Glutamatergic neuron (in vitro differentiated cells): ENCODE measurements around the gene UTY. TPM values are rescaled to one million over a fixed set of nuclear protein-coding genes. Genes with fewer than 3 reads are reported as not detected.

ENCODE experiments used
- DNase-seq: peaks from one replicate; pipeline ENCODE4 v3.0.0; 2022
- H3K27ac Mint-ChIP-seq: one replicate; pipeline ENCODE4 v1.8.0; 2020; ENCODE audit warnings: mild to moderate bottlenecking, mixed read lengths, inconsistent platforms; ENCODE audit not compliant: unreplicated experiment
- H3K27me3 Mint-ChIP-seq: one replicate; pipeline ENCODE4 v1.8.0; 2020; ENCODE audit warnings: mild to moderate bottlenecking, moderate library complexity, mixed read lengths, inconsistent platforms; ENCODE audit not compliant: unreplicated experiment
- H3K36me3 Mint-ChIP-seq: one replicate; pipeline ENCODE4 v1.8.0; 2020; ENCODE audit warnings: mild to moderate bottlenecking, mixed read lengths, inconsistent platforms; ENCODE audit not compliant: unreplicated experiment
- H3K4me1 Mint-ChIP-seq: one replicate; pipeline ENCODE4 v1.8.0; 2020; ENCODE audit warnings: mild to moderate bottlenecking, low read depth, mixed read lengths, inconsistent platforms; ENCODE audit not compliant: unreplicated experiment
- H3K4me3 Mint-ChIP-seq: one replicate; pipeline ENCODE4 v1.8.0; 2020; ENCODE audit warnings: mild to moderate bottlenecking, mixed read lengths, inconsistent platforms; ENCODE audit not compliant: unreplicated experiment
- H3K9me3 Mint-ChIP-seq: one replicate; pipeline ENCODE4 v1.8.0; 2020; ENCODE audit warnings: mild to moderate bottlenecking, moderate library complexity, mixed read lengths, inconsistent platforms; ENCODE audit not compliant: unreplicated experiment
- total RNA-seq: library from RNA; stranded (reverse); fragmentation: NEBNext Ultra II Directional; extraction: Animal tissue kit (Norgen Biotek cat#: 25700); gene quantifications from one replicate; pipeline ENCODE4 v1.2.1, GENCODE V29; 2021; ENCODE audit not compliant: unreplicated experiment
- TF ChIP-seq, protein P1 (sequence below): fragments of 200-600 bp; sonication (generic); IDR thresholded peaks from one replicate; pipeline ENCODE4 v1.5.0; 2021; ENCODE audit not compliant: partially characterized antibody, unreplicated experiment

UTY gene
- total RNA-seq, 1 donor from 2014 or later, result 28.1 TPM

DNA sequence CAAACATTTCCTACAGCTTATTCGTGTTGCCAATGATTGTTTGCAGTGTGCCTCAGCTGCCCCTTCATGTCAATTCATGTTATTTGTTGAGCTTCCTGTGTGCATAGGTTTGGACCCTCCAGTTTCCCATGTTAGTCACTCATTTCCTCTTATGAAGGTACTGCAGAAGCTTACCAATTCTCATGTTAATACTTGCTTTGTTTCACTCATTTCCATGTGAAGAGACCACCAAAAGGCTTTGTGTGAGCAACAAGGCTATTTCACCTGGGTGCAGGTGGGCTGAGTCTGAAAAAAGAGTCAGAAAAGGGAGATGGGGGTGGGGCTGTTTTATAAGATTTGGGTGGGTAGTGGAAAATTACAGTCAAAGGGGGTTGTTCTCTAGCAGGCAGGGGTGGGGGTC, 274.6 kb downstream of the UTY start:
- no peak overlapping the region for H3K27ac Mint-ChIP-seq
- no peaks in the 10 kb centered on the region for H3K9me3 Mint-ChIP-seq
- no peaks in the 10 kb centered on the region for H3K36me3 Mint-ChIP-seq
- TF ChIP-seq, protein P1, sequence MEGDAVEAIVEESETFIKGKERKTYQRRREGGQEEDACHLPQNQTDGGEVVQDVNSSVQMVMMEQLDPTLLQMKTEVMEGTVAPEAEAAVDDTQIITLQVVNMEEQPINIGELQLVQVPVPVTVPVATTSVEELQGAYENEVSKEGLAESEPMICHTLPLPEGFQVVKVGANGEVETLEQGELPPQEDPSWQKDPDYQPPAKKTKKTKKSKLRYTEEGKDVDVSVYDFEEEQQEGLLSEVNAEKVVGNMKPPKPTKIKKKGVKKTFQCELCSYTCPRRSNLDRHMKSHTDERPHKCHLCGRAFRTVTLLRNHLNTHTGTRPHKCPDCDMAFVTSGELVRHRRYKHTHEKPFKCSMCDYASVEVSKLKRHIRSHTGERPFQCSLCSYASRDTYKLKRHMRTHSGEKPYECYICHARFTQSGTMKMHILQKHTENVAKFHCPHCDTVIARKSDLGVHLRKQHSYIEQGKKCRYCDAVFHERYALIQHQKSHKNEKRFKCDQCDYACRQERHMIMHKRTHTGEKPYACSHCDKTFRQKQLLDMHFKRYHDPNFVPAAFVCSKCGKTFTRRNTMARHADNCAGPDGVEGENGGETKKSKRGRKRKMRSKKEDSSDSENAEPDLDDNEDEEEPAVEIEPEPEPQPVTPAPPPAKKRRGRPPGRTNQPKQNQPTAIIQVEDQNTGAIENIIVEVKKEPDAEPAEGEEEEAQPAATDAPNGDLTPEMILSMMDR, result no peak
- DNase-seq, result no peak
- no peaks in the 10 kb centered on the region for H3K4me1 Mint-ChIP-seq
- no peak overlapping the region for H3K4me3 Mint-ChIP-seq
- H3K27me3 Mint-ChIP-seq, result no peaks in the 10 kb centered on the region

Other genes starting within 250 kb of the UTY start
- 6.6 TPM for gene TMSB4Y, start 223.9 kb upstream of the UTY start, total RNA-seq